GM12892 (cell line): ENCODE results near the gene IGLON5.

Experiments
- POLR2AphosphoS5 ChIP-seq: IDR thresholded peaks from 2 replicates; pipeline ENCODE4 v1.6.1; 2011; ENCODE audit warnings: low read depth, low read length, control low read depth
- TAF1 ChIP-seq: IDR thresholded peaks from 2 replicates; pipeline ENCODE4 v1.6.1; 2011; ENCODE audit warnings: low read depth, mild to moderate bottlenecking, control low read depth, low read length, borderline replicate concordance

GRCh38 chr19:51338563-51339312 is 27.3 kb downstream of the IGLON5 start:
- no peak for TF ChIP-seq POLR2AphosphoS5
- TF ChIP-seq TAF1, result no peak
